NT2/D1 (cell line): Measurements from ENCODE around the gene KDM2B.

Experiments used
- SUZ12 ChIP-seq: IDR thresholded peaks from 2 replicates; pipeline ENCODE4 v1.6.1; 2011; ENCODE audit not compliant: insufficient read length, insufficient read depth; ENCODE audit errors: extremely low read depth
- YY1 ChIP-seq: IDR thresholded peaks from 2 replicates; pipeline ENCODE4 v1.6.1; 2011; ENCODE audit not compliant: insufficient read length, insufficient read depth
- ZNF274 ChIP-seq: IDR thresholded peaks from 2 replicates; pipeline ENCODE4 v1.6.1; 2011; ENCODE audit warnings: mild to moderate bottlenecking, low read depth, low read length

GRCh38 chr12:121451961-121452339 is 128.9 kb downstream of the KDM2B start:
- no peak for TF ChIP-seq ZNF274
- no peak for TF ChIP-seq YY1
- no peak for TF ChIP-seq SUZ12
